Pulmonary artery endothelial cell (primary cell): Measurements from ENCODE around the gene TEX28. TPM values are rescaled to one million over a fixed set of nuclear protein-coding genes. Genes with fewer than 3 reads are reported as not detected.
"Not testable (repeated sequence)": the region's sequence is repeated elsewhere in the genome, so short reads cannot be mapped to it uniquely, and the experiment has no call there.

Experiments used
- DNase-seq: peaks from one replicate; pipeline ENCODE4 v3.0.0-alpha.2; 2011; ENCODE audit warnings: low read depth, low spot score
- total RNA-seq: library from RNA; depleted of rRNA; stranded (reverse); fragments of >200 nt; gene quantifications from 2 replicates; pipeline ENCODE4 v1.2.3, GENCODE V29; 2014

The TEX28 gene
- not detected in 2 replicates for total RNA-seq

GRCh38 chrX:154294791-154295574 lies at the start of gene TEX28:
TEX28 (minus strand) TSS chrX:154295124; CDS start chrX:154292117, 3,007 bp downstream.
- no peak for DNase-seq

DNA sequence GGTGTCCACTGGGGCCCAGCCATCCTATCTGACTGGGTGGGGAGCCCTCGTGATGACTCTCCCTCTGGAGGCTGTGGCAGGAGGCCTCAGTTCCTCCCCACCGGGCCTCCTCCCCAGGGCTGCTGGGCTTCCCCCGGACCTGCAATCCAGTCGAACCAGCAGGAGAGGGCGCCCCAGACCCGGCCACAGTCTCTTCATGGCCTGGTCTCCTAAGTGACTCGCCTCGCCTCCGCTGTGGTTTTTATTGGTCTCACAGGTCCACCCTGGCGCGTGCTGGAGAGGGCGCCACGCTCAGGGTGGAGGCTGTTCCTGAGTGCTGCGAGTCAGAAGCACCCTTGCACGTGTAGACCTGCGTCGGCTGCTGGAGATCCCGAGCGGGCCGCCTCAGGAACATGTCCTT lies 48.7 kb upstream of the TEX28 start:
- not testable (repeated sequence) for DNase-seq

DNA sequence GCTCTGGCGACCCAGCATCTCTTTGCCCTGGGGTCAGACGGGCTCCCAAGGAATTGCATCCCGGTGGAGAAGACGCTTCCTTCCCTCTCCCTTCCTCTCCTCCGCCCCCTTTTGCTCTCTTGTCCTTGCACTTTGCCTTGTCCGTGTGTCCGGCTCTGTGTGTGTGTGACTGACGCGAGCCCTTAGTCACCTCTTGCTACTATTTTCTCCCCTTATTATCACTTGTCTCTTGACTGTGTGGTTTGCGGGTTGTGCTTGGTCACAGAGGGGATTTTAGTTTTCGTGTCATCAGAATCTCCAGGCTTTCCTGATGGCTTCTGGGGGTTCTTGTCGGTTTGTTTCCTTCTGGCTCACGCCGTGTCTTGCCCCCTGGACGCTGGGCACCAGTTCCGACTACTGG lies 48.1 kb upstream of the TEX28 start:
- DNase-seq: not testable (repeated sequence)

- DNase-seq: not testable (repeated sequence)
Observed at GRCh38 chrX:154341399-154342298, 46.7 kb upstream of the TEX28 start.

DNA sequence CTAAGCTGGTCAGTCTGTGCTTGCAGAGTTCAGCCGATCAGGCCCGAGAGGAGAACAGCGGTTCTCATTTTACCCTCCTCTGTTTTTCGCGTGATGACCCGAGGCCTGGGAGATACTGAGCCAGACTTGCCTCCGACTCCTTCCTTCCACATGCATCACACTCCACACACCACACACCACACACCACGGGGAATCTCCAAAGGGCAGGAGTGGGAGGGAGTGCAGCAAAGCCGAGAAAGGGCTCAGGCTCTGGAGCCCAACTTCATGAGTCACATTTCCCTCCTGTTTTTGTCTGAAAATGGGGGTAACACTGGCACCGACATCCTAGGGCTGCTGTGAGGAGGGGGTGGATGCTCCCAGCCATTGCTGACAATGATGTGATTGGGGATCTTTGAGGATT lies 39.6 kb upstream of the TEX28 start:
- no peak for DNase-seq

DNA sequence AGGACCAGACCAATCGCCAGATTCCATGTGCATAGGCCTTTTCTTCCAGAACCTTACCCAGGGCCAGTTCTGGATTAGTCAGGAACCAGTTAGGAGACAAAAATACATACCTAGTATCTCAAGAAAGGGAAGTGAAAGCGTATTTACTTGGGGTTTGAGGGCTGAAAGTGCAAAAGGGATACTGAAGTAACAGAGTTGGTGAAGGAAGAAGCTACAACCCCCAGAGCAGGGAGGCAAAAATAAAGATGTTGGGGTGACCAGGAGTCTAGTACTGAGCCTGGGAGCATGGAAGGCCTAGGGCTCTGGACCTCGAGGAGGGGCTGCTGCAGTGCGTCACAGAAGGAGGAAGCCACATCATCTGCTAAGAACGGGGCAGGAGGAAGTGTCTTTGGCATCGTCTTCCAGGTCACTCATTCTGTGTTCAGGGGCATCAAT lies 38.9 kb upstream of the TEX28 start:
- DNase-seq: peak; percentile 35

DNA sequence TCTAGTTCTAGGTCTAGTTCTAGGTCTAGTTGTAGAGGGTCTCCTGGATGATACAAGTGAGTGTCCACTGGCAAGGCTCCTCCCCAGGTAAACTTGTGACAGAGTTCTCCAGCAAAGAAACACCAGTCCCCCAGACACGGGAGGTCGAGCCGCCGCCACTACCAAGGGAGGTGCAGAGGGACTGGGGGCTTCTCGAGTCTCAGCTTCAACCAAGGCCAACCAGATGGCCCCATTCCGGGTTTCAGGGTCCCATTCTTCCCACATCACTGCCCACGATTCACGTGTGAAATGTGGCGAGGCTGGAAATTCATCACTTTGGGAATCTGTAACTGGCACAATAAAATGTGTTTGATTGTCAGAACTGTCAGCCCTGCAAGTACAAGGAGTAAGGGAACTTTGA lies 38.2 kb upstream of the TEX28 start:
- no peak for DNase-seq

DNA sequence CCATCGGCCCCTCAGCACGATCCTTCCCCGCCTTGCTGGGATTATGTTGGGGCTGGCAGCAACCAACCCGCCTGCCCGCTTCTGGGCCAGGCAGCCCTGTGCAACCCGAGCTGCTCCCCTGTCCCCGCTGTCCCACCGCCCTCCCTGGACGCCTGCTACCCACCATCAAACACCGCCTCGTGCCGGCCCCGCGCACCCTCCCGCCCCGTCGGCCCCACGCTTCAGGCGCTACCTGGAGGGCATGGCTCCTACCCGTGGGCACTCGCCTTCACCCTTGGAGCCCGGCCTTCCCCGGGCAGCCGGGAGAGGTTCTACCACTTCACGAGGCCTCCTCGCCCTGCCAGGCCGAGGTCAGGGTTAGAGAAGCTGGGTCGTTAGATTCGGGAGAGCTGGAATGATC lies 37.6 kb upstream of the TEX28 start:
- DNase-seq: no peak

DNA sequence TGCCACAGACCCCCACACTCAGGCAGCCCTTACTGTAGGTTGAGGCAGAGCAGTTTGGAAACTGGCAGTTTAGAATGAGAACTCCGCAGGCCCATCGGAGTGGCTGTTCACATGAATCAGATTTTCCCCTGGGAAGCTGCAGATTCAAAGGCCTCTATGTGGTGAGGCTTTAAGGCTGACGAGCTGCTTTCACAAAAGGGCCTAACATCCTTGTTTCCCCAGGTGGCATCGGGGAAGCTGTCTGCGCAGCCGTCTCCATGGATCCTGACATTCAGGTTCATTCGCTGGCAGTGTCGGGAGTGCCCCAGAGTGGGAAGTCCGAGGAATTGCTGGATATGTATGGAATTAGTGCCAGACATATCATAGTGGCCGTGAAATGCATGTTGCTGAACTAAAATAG lies 34.4 kb upstream of the TEX28 start:
- DNase-seq: no peak

GRCh38 chrX:154328646-154329045 lies 33.7 kb upstream of the TEX28 start:
- no peak for DNase-seq

DNA sequence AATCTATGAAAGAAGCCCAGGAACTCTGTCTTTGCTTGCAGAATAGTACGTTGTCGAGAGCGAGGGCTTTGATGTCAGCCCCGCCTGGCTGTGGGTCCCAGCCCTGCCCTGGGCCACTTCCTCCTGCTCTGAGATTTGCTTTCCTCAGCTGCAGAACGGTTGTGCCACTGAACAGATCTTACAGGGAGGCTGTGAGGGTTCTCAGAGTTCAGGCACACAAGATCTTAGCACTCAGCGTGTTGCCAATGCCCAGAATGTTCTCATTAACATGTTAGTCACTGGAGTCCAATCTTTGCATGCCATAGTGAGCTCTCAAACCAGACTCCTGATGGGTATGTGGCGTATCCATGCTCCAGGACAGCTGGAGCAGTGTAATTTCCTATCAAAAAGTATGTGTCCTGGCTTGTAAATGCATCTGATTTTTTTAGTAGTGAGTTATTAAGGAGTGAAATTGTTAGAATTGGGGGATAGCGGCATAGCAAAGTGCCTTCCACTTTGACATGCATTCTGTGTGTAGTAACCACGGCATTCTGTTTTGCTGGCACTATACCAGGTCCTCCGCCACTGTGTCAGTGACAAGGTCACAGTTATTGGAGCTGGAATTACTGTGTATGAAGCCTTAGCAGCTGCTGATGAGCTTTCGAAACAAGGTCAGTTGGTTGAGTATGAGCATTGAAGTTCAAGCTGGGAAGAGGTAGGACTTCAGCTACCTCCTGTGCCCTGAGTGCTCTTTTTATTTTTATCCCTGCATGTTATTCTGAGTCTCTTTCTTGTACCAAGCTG lies 32.3 kb upstream of the TEX28 start:
- no peak for DNase-seq

- DNase-seq: no peak
Observed at GRCh38 chrX:154325541-154325940, 30.6 kb upstream of the TEX28 start.

DNA sequence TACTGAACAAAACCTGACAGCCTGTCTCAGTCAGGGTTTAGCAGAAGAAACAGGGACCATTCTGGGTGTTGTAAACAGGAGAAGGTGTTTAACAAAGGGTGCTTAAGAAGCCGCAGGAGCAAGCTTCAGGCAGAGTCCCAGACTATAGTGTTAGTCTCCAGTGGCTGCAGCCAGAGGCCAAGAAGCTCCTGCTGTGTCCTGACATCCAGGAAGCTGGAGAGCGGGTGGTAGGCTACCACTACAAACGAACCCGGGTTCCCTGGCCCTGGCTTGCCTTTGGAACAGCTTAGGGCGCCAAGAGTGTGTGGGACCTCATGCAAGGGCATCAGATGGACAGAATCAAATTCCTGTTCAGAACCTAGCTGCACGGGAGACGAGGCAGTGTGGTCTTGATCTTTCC lies 28.6 kb upstream of the TEX28 start:
- DNase-seq: no peak

DNA sequence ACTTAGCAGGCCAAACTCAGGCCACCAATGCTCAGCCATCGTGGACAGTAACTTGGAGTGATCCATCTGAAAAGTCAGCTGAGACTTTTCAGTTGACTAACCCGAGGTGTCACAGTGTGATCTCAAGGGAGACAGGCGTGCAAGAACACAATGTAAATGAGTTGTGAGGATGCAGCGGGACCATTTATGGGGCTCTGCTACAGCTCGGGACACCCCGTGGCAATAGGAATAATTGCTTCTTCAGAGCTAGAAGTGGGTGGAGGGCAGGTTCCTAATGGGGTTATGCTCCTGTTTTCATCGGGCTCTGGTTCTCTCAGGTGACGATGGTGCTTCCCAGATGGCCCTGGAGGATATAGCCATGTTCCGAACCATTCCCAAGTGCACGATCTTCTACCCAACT lies 28.0 kb upstream of the TEX28 start:
- DNase-seq: no peak

DNA sequence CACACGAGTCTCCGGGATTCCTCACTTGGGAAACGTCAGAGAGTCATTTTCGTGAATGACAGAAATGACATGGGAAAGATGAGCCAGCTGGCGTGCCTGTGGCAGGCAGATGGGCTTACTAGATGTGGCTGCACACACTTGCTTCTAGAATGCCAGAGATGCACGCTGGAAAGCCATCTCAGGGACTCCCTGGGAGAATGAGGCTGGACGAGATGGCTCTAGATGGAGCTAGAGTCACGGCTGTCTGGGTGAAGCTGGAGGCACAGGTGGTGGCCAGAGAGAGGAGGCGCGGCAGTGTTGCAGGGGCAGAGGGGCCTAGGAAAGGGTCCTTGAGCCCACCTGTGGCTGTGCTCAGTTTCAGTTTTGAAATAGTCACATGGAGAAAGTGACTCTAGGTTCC lies 26.7 kb upstream of the TEX28 start:
- no peak for DNase-seq

DNA sequence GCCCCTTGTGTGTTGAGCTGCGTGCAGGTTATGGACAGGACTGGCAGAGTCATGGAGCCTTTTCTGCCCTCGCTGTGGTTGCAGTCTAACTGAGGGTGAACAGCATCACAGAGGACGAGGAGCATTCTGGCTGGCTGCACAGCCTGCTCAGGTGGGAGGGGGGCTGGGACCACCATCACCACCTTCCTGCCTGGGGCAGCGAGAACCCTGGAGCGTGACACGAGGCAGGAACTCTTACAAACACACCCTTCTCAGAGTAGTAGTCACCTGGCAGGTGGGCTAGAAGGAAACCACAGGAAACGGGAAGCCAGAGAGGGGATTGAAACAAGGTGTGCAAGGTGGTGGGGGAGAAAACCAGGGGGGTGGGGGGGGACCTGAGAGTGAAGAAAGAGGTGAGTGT lies 26.2 kb upstream of the TEX28 start:
- no peak for DNase-seq

DNA sequence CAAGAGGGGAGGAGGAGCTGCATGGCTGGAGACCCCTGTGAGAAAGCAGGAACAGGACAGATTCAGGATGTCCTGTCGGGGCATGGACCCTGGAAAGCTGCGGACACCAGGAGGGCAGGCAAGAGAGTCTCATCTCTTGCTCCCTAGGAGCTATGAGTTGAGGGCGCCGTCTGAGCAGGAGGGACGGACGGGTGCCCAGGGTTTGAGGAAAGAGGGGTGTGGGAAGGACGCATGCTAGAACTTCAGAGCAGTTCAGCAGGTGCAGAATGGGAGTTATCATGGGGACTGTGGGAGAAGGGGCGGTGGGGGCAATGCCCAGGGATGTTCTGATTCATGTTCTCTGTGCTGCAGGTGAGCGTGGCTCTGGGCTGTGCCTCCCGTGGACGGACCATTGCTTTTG lies 25.5 kb upstream of the TEX28 start:
- no peak for DNase-seq

- no peak for DNase-seq
Observed at GRCh38 chrX:154317391-154317995, 22.6 kb upstream of the TEX28 start.

DNA sequence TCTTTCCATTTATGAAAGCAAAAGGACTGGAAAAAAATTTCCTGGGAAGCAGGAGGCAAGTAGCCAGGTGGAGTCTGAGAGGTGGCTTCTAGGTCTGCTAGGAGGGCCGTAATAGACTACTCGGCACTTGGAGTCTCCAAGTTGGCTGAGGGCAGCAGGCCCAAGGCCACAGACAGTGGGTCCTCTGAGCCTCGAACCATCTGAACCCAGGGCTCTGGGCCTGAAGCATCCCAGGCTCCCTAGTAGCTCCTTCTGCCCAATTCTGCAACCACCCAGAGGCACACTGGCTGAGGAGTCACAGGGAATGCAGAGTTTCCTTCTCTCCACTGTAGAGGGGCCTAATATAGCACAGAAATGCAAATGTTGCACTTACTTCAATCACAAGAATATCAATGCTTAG lies 20.5 kb upstream of the TEX28 start:
- no peak for DNase-seq

DNA sequence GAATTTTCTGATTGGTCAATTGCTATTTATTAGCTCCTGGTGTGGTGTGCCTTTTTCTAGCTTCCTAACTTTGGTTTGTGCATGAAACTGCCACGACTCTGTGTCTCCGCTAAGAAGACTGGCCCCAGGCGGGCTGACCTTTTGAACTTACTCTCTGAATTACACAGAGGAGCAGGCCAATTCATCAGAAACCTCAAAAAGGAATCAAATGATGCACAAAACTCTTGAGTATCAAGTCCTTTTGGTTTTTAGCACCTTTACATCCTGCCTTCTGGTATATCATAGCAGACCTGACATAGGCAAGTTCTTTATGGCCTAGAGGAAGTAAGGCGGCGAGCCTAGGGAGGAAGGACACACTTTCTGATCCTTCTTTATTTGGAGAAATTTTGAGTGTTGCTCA lies 18.2 kb upstream of the TEX28 start:
- DNase-seq: no peak

- no peak for DNase-seq
Observed at GRCh38 chrX:154312116-154312515, 17.2 kb upstream of the TEX28 start.
